ENCODE data around the gene HACE1.

HACE1 gene

DNA sequence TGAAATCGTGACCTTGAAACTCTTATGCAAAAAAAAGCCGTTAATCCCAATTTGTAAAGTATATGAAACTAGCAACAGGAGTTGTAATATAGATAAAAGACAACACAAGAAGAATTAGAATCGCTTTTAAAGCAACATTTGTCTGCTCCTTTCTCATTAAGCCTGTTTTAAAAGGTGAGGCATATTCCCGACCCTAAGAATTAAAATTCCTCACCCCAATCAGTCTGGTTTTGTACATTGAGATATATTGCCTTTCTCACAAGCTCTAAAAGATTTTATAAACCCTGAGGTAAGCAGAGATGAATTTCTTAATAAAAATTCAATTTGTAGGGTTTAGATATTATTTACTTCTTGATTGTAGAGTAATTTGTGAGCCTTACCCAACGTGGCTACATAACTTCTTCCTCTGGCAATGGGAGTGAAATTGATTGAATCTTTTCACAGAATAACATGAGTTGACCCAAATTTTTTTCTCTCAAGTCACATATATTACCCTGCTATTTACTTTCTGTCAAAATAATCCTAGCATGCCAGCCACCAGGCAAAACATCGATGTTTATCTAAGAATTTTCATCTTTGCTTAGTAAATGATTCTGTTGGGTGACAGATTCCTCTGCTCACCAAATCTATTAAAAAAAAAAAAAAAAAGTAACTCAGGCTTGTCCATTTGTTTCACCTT is 173.7 kb downstream of the HACE1 start:
- TF ChIP-seq, protein P1, sequence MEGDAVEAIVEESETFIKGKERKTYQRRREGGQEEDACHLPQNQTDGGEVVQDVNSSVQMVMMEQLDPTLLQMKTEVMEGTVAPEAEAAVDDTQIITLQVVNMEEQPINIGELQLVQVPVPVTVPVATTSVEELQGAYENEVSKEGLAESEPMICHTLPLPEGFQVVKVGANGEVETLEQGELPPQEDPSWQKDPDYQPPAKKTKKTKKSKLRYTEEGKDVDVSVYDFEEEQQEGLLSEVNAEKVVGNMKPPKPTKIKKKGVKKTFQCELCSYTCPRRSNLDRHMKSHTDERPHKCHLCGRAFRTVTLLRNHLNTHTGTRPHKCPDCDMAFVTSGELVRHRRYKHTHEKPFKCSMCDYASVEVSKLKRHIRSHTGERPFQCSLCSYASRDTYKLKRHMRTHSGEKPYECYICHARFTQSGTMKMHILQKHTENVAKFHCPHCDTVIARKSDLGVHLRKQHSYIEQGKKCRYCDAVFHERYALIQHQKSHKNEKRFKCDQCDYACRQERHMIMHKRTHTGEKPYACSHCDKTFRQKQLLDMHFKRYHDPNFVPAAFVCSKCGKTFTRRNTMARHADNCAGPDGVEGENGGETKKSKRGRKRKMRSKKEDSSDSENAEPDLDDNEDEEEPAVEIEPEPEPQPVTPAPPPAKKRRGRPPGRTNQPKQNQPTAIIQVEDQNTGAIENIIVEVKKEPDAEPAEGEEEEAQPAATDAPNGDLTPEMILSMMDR (conservative IDR thresholded peaks at IDR 0.05; ENCODE audit: low read length), result no peak
- H3K4me3 ChIP-seq (ENCODE audit: low read length), result no peak overlapping the region

GRCh38 chr6:104684911-104685415 is 174.8 kb downstream of the HACE1 start:
- no peak for DNase-seq (ENCODE audit: low read depth)
- no peak overlapping the region for H3K4me3 ChIP-seq (ENCODE audit: low read length)
- TF ChIP-seq, protein P1 (conservative IDR thresholded peaks at IDR 0.05; ENCODE audit: low read length), result no peak

More for the DNA sequence above, 173.7 kb downstream of the HACE1 start:
- no peak for DNase-seq (ENCODE audit: low read depth)

DNA sequence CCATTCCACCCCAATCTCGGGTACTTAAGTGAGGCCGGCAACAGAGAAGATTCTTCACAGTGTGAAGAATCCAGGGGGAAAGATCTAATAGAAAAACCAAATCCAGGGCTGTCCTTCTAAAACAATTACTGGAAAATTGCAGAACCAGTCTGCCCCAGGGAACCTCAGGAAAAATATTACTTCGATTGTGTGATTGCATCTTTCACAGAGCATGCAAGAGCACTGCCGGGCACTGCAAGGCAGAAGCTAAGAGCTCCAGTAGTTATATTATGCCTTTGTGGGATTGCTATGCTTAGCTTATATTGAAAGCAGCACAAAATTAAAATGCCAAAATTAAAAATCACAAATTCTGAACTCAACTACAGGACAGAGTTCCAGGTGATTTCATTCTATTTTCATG is 175.9 kb downstream of the HACE1 start:
- TF ChIP-seq, protein P1 (conservative IDR thresholded peaks at IDR 0.05; ENCODE audit: low read length), result no peak
- no peak overlapping the region for H3K4me3 ChIP-seq (ENCODE audit: low read length)
- no peak for DNase-seq (ENCODE audit: low read depth)

DNA sequence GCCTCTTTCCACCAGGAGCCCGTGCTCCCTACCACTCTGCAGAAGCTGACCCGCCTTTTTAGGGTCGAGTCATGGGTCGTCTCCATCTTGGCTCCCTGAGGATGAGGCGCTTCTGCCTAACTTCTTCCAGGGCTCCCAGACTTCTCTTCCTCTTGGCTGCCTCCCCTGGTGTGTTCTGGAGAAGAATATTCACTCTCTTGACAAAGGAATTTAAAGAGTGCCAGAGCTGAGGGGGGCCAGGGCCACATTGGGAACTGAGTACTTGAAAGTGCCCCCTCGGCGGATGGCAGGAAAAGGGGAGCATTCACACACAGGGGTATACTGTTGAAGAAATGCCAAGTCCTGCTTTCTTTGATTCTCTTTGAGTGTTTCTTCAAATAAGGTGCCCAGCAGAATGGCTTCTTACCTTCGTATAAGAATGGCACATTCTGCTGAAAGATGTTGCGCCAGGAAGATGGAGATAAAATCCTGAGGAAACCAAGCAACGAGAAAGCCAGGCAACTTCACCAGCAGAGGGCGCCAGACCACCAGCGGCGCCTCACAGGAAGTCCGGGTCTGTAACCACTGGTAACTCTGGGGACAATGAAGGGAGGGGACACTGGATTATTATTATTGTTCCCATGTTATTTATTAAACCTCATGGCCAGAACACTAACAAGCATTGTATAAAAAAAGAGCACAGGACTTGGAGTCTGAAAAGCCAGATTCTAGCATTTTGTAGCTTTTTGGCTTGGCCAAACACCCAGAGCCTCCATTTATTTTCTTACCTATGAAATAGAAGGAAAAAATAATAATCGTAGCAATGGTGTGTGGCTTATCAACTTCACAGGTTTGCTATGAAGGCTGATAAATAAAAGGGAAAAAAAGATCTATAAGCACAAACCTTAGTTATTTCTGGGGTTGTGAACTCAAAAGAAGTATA is 176.7 kb downstream of the HACE1 start:
- peak; percentile 50 for DNase-seq (ENCODE audit: low read depth)
- TF ChIP-seq, protein P1 (conservative IDR thresholded peaks at IDR 0.05; ENCODE audit: low read length), result peak; percentile 87
- H3K4me3 ChIP-seq (ENCODE audit: low read length), result no peak overlapping the region

DNA sequence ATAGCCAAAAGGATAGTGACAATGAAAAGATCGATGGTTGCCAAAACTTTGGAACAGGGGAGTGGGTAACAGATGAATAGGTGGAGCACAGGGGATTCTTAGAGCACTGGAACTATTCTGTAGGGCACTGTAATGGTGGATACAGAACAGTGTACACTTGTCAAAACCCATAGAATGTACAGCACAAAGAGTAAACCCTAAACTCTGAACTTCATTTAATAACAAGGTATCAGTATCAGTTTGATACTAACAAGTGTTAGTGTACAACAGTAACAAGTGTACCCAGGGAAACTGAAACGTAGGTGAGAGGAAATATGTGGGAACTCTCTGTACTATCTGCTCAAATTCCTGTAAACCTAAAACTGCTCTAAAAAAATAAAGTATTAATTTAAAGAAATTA is 179.2 kb downstream of the HACE1 start:
- H3K4me3 ChIP-seq (ENCODE audit: low read length), result no peak overlapping the region
- TF ChIP-seq, protein P1 (conservative IDR thresholded peaks at IDR 0.05; ENCODE audit: low read length), result no peak
- no peak for DNase-seq (ENCODE audit: low read depth)

- DNase-seq (ENCODE audit: low read depth), result no peak
- TF ChIP-seq, protein P1 (conservative IDR thresholded peaks at IDR 0.05; ENCODE audit: low read length), result no peak
- H3K4me3 ChIP-seq (ENCODE audit: low read length), result no peak overlapping the region
Observed at GRCh38 chr6:104679971-104680370, 179.7 kb downstream of the HACE1 start.
